Femur (tissue), 1 donor: ENCODE measurements around the gene AMPD3.
"Not testable (repeated sequence)": the region's sequence is repeated elsewhere in the genome, so short reads cannot be mapped to it uniquely, and the experiment has no call there.

ENCODE experiments used
- DNase-seq: peaks from one replicate; pipeline ENCODE4 v3.0.0-alpha.2; 2017

The AMPD3 gene

GRCh38 chr11:10454878-10455631, at the start of gene AMPD3:
AMPD3 (plus strand) TSS chr11:10455264; CDS start chr11:10461520, 6,256 bp downstream.
- peak; percentile 62 for DNase-seq

GRCh38 chr11:10405865-10406592, 49.0 kb upstream of the AMPD3 start:
- DNase-seq, result peak; percentile 82

- no peak for DNase-seq
Measured at GRCh38 chr11:10407055-10407454, 48.0 kb upstream of the AMPD3 start.

- DNase-seq, result peak; percentile 22
Measured at GRCh38 chr11:10407749-10408685, 47.0 kb upstream of the AMPD3 start.

- peak; percentile 16 for DNase-seq
Measured at GRCh38 chr11:10409207-10409661, 45.8 kb upstream of the AMPD3 start.

GRCh38 chr11:10410106-10410843, 44.8 kb upstream of the AMPD3 start:
- DNase-seq, result no peak

- peak; percentile 13 for DNase-seq
Measured at GRCh38 chr11:10410844-10411200, 44.2 kb upstream of the AMPD3 start.

- DNase-seq, result no peak
Measured at GRCh38 chr11:10412266-10412665, 42.8 kb upstream of the AMPD3 start.

GRCh38 chr11:10413268-10413667, 41.8 kb upstream of the AMPD3 start:
- peak; percentile 31 for DNase-seq

- no peak for DNase-seq
Measured at GRCh38 chr11:10414181-10414580, 40.9 kb upstream of the AMPD3 start.

- DNase-seq, result peak; percentile 87
Measured at GRCh38 chr11:10414659-10415058, 40.4 kb upstream of the AMPD3 start.

GRCh38 chr11:10415817-10416392, 39.2 kb upstream of the AMPD3 start:
- no peak for DNase-seq

- DNase-seq, result no peak
Measured at GRCh38 chr11:10418259-10418949, 36.7 kb upstream of the AMPD3 start.

- DNase-seq, result no peak
Measured at GRCh38 chr11:10418950-10419310, 36.1 kb upstream of the AMPD3 start.

GRCh38 chr11:10426475-10426874, 28.6 kb upstream of the AMPD3 start:
- no peak for DNase-seq

GRCh38 chr11:10428453-10428852, 26.6 kb upstream of the AMPD3 start:
- DNase-seq, result no peak

- no peak for DNase-seq
Measured at GRCh38 chr11:10429526-10429925, 25.5 kb upstream of the AMPD3 start.

GRCh38 chr11:10432493-10432892, 22.6 kb upstream of the AMPD3 start:
- no peak for DNase-seq

GRCh38 chr11:10432971-10433370, 22.1 kb upstream of the AMPD3 start:
- DNase-seq, result no peak

GRCh38 chr11:10436224-10436623, 18.8 kb upstream of the AMPD3 start:
- no peak for DNase-seq

- not testable (repeated sequence) for DNase-seq
Measured at GRCh38 chr11:10436683-10437082, 18.4 kb upstream of the AMPD3 start.
